GM23338 (cell line): ENCODE data around the gene FBL.

Source experiments
- CTCF ChIP-seq, 2 experiments: fragments of 200-600 bp in 1 of 2; sonication (generic) in 1 of 2; conservative IDR thresholded peaks; 2 replicates each; pipeline versions ENCODE4 v1.5.1 to v1.6.1; 2016 to 2017; ENCODE audit warnings: antibody characterized with exemption in 2 of 2, low read depth in 2 of 2, mild to moderate bottlenecking in 2 of 2, moderate library complexity in 1 of 2
- EZH2 ChIP-seq: fragments of 200-600 bp; sonication (generic); IDR thresholded peaks from one replicate; pipeline ENCODE4 v1.8.0; 2017; ENCODE audit warnings: antibody characterized with exemption, mild to moderate bottlenecking, low read depth; ENCODE audit not compliant: unreplicated experiment
- POLR2AphosphoS5 ChIP-seq: IDR thresholded peaks from 2 replicates; pipeline ENCODE4 v1.6.1; 2016; ENCODE audit warnings: antibody characterized with exemption, low read depth

- TF ChIP-seq CTCF (conservative IDR thresholded peaks at IDR 0.05; ENCODE audit: low read depth in 2 of 2) (no peak), EZH2 (no peak), POLR2AphosphoS5 (0 out of 2 replicates have a peak, but pooled peaks have one; percentile 40)
These were observed 50.1 kb downstream of the FBL start for GRCh38 chr19:39796000-39796498.
